Activated B cell treated with CpG ODN at 0.5 μM for 24 hours (primary cell): ENCODE measurements around the gene LRRC1. TPM values are rescaled to one million over a fixed set of nuclear protein-coding genes. Genes with fewer than 3 reads are reported as not detected.

Source experiments
- ATAC-seq: fragments of 200-7000 bp; cut with Tn5 transposase; one replicate; pipeline ENCODE4 v1.10.0; 2021; ENCODE audit warnings: low read depth, mild to moderate bottlenecking, moderate library complexity
- CTCF ChIA-PET: fragments of 350-600 bp; sonication (Branson Sonifier 250); formaldehyde crosslinking; loops from one replicate; lab custom pipeline; 2021; ENCODE audit warnings: antibody characterized with exemption; lab: Charles Lee
- POLR2A ChIA-PET: fragments of 350-600 bp; sonication (Branson Sonifier 250); formaldehyde crosslinking; loops from one replicate; lab custom pipeline; 2021; ENCODE audit warnings: antibody characterized with exemption; lab: Charles Lee
- DNase-seq: peaks from one replicate; pipeline ENCODE4 v3.0.0; 2022
- H3K27ac Mint-ChIP-seq: one replicate; pipeline ENCODE4 v1.8.0; 2020; ENCODE audit warnings: mixed read lengths
- H3K27me3 Mint-ChIP-seq: one replicate; pipeline ENCODE4 v1.8.0; 2021; ENCODE audit warnings: mixed read lengths
- H3K36me3 Mint-ChIP-seq: one replicate; pipeline ENCODE4 v1.8.0; 2021; ENCODE audit warnings: low read depth, mixed read lengths
- H3K4me1 Mint-ChIP-seq: one replicate; pipeline ENCODE4 v1.8.0; 2021; ENCODE audit warnings: mixed read lengths
- H3K4me3 Mint-ChIP-seq: one replicate; pipeline ENCODE4 v1.8.0; 2020; ENCODE audit warnings: mild to moderate bottlenecking, mixed read lengths
- H3K9me3 Mint-ChIP-seq: one replicate; pipeline ENCODE4 v1.8.0; 2020; ENCODE audit warnings: mixed read lengths
- CTCF ChIP-seq: fragments of 200-600 bp; IDR thresholded peaks from one replicate; pipeline ENCODE4 v1.8.0; 2022; ENCODE audit warnings: antibody characterized with exemption, mild to moderate bottlenecking
- intact Hi-C: fragments of 100-400 bp; cut with micrococcal nuclease; formaldehyde crosslinking; loops from one replicate; pipeline ENCODE4 v1.15.1; 2024
- total RNA-seq: library from RNA; stranded (reverse); gene quantifications from 2 replicates; pipeline ENCODE4 v1.2.3, GENCODE V29; 2022

LRRC1 gene
- total RNA-seq, 1 donor from 2014 or later, result 4.7 TPM

- no peak overlapping the region for H3K27ac Mint-ChIP-seq
- DNase-seq (no peak), ATAC-seq (no peak)
- no peak for TF ChIP-seq CTCF
- H3K4me3 Mint-ChIP-seq, result no peak overlapping the region
- peaks cover 2% of the 10 kb centered on the region for H3K9me3 Mint-ChIP-seq
- CTCF ChIA-PET, result no interaction called here
- no peaks in the 10 kb centered on the region for H3K27me3 Mint-ChIP-seq
- H3K36me3 Mint-ChIP-seq, result peaks cover 2% of the 10 kb centered on the region
- POLR2A ChIA-PET, result no interaction called here
- H3K4me1 Mint-ChIP-seq, result peaks cover 8% of the 10 kb centered on the region
- intact Hi-C loops, result no loop called here
These were observed 56.8 kb downstream of the LRRC1 start for GRCh38 chr6:53851561-53851960.

GRCh38 chr6:53852805-53853204 lies 58.0 kb downstream of the LRRC1 start:
- ChIA-PET POLR2A (no interaction called here), CTCF (no interaction called here)
- no peak for TF ChIP-seq CTCF
- H3K4me1 Mint-ChIP-seq, result peaks cover 8% of the 10 kb centered on the region
- H3K36me3 Mint-ChIP-seq, result no peaks in the 10 kb centered on the region
- ATAC-seq (no peak), DNase-seq (no peak)
- H3K27me3 Mint-ChIP-seq, result no peaks in the 10 kb centered on the region
- peaks cover 2% of the 10 kb centered on the region for H3K9me3 Mint-ChIP-seq
- H3K27ac Mint-ChIP-seq, result no peak overlapping the region
- intact Hi-C loops, result no loop called here
- no peak overlapping the region for H3K4me3 Mint-ChIP-seq

GRCh38 chr6:53854843-53855567 lies 60.2 kb downstream of the LRRC1 start:
- ATAC-seq, result no peak
- ChIA-PET POLR2A (no interaction called here), CTCF (no interaction called here)
- H3K27me3 Mint-ChIP-seq, result no peaks in the 10 kb centered on the region
- intact Hi-C loops, result no loop called here
- TF ChIP-seq CTCF, result no peak
- no peaks in the 10 kb centered on the region for H3K36me3 Mint-ChIP-seq
- DNase-seq, result no peak
- H3K4me3 Mint-ChIP-seq, result no peak overlapping the region
- peaks cover 2% of the 10 kb centered on the region for H3K9me3 Mint-ChIP-seq
- no peak overlapping the region for H3K27ac Mint-ChIP-seq
- peaks cover 8% of the 10 kb centered on the region for H3K4me1 Mint-ChIP-seq

- ChIA-PET POLR2A (no interaction called here), CTCF (no interaction called here)
- no peak for TF ChIP-seq CTCF
- Mint-ChIP-seq H3K9me3 (no peaks in the 10 kb centered on the region), H3K4me3 (no peak overlapping the region), H3K27me3 (no peaks in the 10 kb centered on the region), H3K36me3 (no peaks in the 10 kb centered on the region), H3K4me1 (peaks cover 8% of the 10 kb centered on the region), H3K27ac (no peak overlapping the region)
- ATAC-seq, result no peak
- DNase-seq, result no peak
- intact Hi-C loops, result no loop called here
These were observed 61.1 kb downstream of the LRRC1 start for GRCh38 chr6:53855940-53856339.

GRCh38 chr6:53857318-53858094 lies 62.7 kb downstream of the LRRC1 start:
- intact Hi-C loops, result no loop called here
- Mint-ChIP-seq H3K27ac (no peak overlapping the region), H3K36me3 (no peaks in the 10 kb centered on the region), H3K9me3 (no peaks in the 10 kb centered on the region), H3K4me1 (peaks cover 8% of the 10 kb centered on the region), H3K27me3 (no peaks in the 10 kb centered on the region), H3K4me3 (no peak overlapping the region)
- CTCF ChIA-PET, result no interaction called here
- DNase-seq (no peak), ATAC-seq (no peak)
- TF ChIP-seq CTCF, result no peak
- POLR2A ChIA-PET, result no interaction called here
